Progenitor cell of endocrine pancreas (in vitro differentiated cells): ENCODE data around the gene GALNTL6. TPM values are rescaled to one million over a fixed set of nuclear protein-coding genes. Genes with fewer than 3 reads are reported as not detected.

Source experiments
- DNase-seq: peaks from one replicate; pipeline ENCODE4 v3.0.0; 2021; ENCODE audit warnings: low spot score; ENCODE audit not compliant: unreplicated experiment
- H3K27ac Mint-ChIP-seq: 2 replicates; pipeline ENCODE4 v1.8.0; 2021; ENCODE audit warnings: mild to moderate bottlenecking, moderate library complexity, mixed read lengths
- H3K27me3 Mint-ChIP-seq: 2 replicates; pipeline ENCODE4 v1.8.0; 2021; ENCODE audit warnings: mixed read lengths
- H3K36me3 Mint-ChIP-seq: 2 replicates; pipeline ENCODE4 v1.8.0; 2022; ENCODE audit warnings: mixed read lengths; ENCODE audit not compliant: insufficient read depth
- H3K4me1 Mint-ChIP-seq: 2 replicates; pipeline ENCODE4 v1.8.0; 2021; ENCODE audit warnings: low read depth, mixed read lengths
- H3K4me3 Mint-ChIP-seq: 2 replicates; pipeline ENCODE4 v1.8.0; 2021; ENCODE audit warnings: low read depth, mild to moderate bottlenecking, moderate library complexity, mixed read lengths
- H3K9me3 Mint-ChIP-seq: 2 replicates; pipeline ENCODE4 v1.8.0; 2021; ENCODE audit warnings: low read depth, mixed read lengths
- CTCF ChIP-seq: fragments of 200-600 bp; sonication (generic); IDR thresholded peaks from one replicate; pipeline ENCODE4 v1.5.0; 2021; ENCODE audit warnings: antibody characterized with exemption, mild to moderate bottlenecking; ENCODE audit not compliant: unreplicated experiment
- total RNA-seq: library from RNA; stranded (reverse); gene quantifications from 2 replicates; pipeline ENCODE4 v1.2.1, GENCODE V29; 2021

GALNTL6 gene
- total RNA-seq, 1 donor from 2014 or later, result 0.14 TPM

GRCh38 chr4:172050911-172051310 is 237.7 kb downstream of the GALNTL6 start:
- no peak for DNase-seq
- no peak overlapping the region for H3K4me3 Mint-ChIP-seq
- no peak for TF ChIP-seq CTCF

GRCh38 chr4:172055046-172055445 is 241.8 kb downstream of the GALNTL6 start:
- Mint-ChIP-seq H3K27me3 (no peaks in the 10 kb centered on the region), H3K9me3 (peaks cover 3% of the 10 kb centered on the region), H3K27ac (no peak overlapping the region), H3K36me3 (no peaks in the 10 kb centered on the region), H3K4me1 (peaks cover 2% of the 10 kb centered on the region), H3K4me3 (no peak overlapping the region)
- DNase-seq, result no peak
- no peak for TF ChIP-seq CTCF

More at GRCh38 chr4:172050911-172051310, 237.7 kb downstream of the GALNTL6 start:
- Mint-ChIP-seq H3K9me3 (peaks cover 3% of the 10 kb centered on the region), H3K27ac (no peak overlapping the region), H3K36me3 (no peaks in the 10 kb centered on the region), H3K4me1 (peaks cover 22% of the 10 kb centered on the region), H3K27me3 (no peaks in the 10 kb centered on the region)

- Mint-ChIP-seq H3K27ac (no peak overlapping the region), H3K36me3 (no peaks in the 10 kb centered on the region), H3K27me3 (no peaks in the 10 kb centered on the region), H3K9me3 (peaks cover 3% of the 10 kb centered on the region), H3K4me3 (no peak overlapping the region), H3K4me1 (no peaks in the 10 kb centered on the region)
- TF ChIP-seq CTCF, result no peak
- no peak for DNase-seq
Observed at GRCh38 chr4:172055498-172055897, 242.3 kb downstream of the GALNTL6 start.

- H3K4me1 Mint-ChIP-seq, result no peaks in the 10 kb centered on the region
- H3K4me3 Mint-ChIP-seq, result no peak overlapping the region
- H3K9me3 Mint-ChIP-seq, result peaks cover 7% of the 10 kb centered on the region
- no peak overlapping the region for H3K27ac Mint-ChIP-seq
- no peaks in the 10 kb centered on the region for H3K36me3 Mint-ChIP-seq
- H3K27me3 Mint-ChIP-seq, result no peaks in the 10 kb centered on the region
- DNase-seq, result no peak
- TF ChIP-seq CTCF, result no peak
Observed at GRCh38 chr4:172061204-172061603, 248.0 kb downstream of the GALNTL6 start.

GRCh38 chr4:172068506-172068905 is 255.3 kb downstream of the GALNTL6 start:
- no peak for DNase-seq
- Mint-ChIP-seq H3K27me3 (no peaks in the 10 kb centered on the region), H3K4me3 (no peak overlapping the region), H3K9me3 (peaks cover 17% of the 10 kb centered on the region), H3K36me3 (no peaks in the 10 kb centered on the region), H3K27ac (no peak overlapping the region), H3K4me1 (peaks cover 3% of the 10 kb centered on the region)
- TF ChIP-seq CTCF, result no peak
